ENCODE measurements around the gene CASP5.
"Not testable (repeated sequence)": the region's sequence is repeated elsewhere in the genome, so short reads cannot be mapped to it uniquely, and the experiment has no call there.

The CASP5 gene

DNA sequence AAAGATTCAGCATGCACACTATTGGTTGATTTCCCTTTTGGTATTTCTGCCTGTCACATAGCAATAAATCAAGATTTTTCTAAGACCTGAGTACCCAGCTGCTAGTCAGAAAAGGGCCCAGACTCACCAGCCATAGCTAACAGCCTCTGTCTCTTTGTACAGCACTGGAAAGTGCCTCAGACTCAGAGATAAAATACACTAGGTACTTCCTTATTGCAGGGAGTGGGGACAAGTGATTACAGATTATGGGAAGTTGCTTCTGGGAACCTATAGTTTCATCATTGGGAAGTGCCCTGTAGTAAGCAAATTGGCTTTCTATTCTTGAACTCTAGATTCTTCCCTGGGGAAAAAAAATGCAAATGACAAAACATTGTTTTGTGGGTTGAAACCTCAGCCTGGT lies at the start of gene CASP5:
Gene CASP5, minus strand, starts transcription at position 166 of the 400 bp plus-strand sequence. Its CDS starts 32 bp downstream, at position 134.
- DNase-seq: no peak

DNA sequence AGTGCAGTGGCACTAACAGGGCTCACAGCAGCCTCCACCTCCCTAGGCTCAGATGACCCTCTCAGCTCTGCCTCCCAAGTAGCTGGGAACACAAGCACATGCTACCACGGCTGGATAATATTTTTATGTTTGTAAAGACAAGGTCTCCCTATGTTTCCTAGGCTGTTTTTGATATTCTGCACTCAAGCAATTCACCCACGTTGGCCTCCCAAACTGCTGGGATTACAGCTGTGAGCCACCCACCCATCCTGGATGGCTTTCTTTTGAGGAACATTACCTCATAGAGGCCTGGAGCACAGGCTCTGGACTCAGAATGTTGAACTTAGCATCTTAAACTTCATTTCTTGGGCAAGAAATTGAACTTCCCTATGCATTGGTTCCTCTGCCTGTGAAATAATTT lies 49.1 kb upstream of the CASP5 start:
- not testable (repeated sequence) for DNase-seq

DNA sequence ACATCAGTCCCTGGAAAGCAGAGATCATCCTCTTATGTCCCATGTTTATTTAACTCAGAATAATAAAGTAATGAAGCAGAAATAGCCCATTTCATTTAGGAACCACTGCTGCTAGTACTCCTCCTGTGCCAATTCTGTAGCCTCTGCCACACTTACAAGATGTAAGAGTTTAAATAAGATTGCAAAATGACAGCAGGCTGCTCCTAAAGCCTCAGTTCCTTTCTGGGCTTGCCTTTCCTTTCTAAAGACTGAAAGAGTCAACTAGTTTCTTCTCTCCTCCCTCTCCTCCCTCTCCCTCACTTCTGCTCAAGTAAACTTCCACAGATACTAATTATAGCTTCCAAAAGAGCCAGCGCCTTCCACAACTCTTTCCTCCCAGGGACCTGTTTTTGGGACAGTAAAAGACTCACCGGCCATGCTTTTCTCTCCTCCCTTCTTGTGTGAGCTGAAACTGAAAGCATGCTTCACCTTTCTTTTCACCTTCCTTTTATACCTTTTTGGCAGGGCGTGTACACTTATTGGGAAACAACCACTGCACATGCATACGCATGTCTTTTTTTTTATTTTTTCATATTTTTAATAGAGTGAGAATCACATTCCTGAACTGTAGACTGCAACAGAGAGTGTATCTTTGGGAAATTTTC lies 48.2 kb upstream of the CASP5 start:
- no peak for DNase-seq

DNA sequence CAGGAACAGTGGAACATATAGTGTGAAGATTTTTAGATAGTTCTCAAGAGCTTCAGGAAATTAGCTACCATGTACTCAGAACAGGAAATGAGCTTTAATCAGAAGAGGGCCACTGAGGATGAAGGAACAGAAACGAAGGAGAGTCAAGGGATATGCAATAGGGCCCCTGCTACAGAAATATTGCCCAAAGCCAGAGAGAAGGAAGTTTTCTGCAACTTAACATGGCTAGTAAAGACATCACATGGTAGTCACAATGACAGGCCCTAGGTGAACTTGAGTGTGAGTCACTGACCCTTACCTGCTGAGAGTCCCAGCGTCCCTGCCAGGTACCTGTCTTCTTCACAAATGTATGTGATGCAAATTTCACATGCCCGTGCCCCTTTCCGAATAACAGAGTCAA lies 47.3 kb upstream of the CASP5 start:
- DNase-seq: no peak

DNA sequence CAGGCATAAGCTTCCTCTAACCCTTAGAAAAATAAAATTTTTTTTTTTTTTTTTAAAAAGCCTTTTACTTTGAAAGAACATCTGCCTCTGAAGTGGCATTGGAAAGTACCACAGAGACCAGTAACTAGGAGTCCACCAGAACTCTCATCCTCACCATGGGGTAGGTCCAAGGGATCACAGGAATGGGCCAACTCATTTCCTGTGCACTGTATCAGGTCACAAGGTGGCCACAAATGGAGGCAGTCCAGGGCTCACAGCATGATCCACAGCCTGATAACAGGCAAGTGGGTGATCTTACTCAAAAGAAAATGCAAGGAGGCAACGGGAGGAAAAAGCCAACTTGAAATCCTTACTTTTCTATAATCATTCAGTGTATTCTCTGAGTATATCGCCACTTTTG lies 46.8 kb upstream of the CASP5 start:
- not testable (repeated sequence) for DNase-seq

DNA sequence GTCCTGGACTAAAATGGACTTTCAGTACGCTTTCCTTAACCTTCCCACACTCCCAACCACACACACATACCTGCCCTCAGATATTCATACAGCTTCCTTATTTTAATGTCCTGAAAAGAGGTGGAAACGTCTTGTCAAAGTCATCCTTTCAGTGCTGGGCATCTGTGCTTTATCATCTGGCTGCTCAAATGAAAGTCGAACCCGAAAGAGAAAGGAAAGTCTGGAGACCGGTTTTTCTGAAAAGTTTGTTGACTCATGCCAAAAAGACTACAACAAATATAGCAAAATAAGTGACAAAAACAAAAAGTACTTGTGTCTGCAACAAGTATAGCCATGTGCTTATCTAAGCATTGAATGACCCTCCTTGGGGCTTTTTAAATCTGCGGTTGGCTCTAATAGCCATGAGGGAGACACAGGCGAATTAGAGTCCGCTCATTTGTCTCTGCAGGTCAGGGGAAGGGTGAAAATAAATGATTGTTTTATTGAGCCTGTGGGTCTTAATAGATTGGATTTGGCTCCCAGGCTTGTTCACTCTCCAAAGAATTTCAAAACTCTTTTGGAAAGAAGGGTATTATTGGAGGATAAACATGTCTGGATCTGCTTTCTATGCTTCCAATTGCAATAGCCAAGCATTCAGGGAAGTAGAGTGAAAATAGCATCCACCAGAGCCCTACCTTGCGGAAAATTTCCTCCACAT lies 40.4 kb upstream of the CASP5 start:
- not testable (repeated sequence) for DNase-seq

DNA sequence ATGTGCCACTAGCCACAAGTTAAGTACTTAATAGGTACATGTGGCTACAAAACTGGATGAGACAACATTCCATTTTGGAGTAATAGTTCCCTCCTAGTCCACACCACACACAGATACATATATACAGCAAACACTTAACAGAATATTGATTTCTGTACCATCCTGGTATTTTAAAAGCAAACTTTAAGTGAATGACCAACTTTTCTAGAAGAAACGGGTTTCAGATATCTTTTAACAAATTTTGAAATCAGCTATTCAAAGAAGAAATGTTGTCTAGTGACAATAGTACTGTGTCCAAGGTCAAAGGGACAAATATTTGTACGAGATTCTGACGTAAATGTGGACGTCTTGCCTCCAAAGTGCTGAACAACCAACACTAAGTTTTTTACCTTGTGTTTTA lies 34.5 kb upstream of the CASP5 start:
- no peak for DNase-seq

DNA sequence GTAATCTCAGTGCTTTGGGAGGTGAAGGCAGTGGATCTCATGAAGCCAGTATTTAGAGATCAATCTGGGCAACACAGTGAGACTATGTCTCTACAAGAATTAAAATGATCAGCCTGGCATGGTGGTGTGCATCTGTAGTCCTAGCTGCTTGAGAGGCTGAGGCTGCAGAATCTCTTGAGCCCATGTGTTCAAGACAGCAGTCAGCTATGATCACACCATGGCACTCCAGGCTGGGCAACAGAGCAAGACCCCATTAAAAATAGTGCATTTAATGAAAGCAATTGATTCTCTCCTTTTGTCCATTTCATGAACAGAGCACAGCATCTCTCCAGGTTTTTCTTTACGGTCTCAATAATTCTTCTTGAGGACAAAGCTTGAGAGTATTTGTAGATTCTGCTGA lies 33.5 kb upstream of the CASP5 start:
- no peak for DNase-seq

DNA sequence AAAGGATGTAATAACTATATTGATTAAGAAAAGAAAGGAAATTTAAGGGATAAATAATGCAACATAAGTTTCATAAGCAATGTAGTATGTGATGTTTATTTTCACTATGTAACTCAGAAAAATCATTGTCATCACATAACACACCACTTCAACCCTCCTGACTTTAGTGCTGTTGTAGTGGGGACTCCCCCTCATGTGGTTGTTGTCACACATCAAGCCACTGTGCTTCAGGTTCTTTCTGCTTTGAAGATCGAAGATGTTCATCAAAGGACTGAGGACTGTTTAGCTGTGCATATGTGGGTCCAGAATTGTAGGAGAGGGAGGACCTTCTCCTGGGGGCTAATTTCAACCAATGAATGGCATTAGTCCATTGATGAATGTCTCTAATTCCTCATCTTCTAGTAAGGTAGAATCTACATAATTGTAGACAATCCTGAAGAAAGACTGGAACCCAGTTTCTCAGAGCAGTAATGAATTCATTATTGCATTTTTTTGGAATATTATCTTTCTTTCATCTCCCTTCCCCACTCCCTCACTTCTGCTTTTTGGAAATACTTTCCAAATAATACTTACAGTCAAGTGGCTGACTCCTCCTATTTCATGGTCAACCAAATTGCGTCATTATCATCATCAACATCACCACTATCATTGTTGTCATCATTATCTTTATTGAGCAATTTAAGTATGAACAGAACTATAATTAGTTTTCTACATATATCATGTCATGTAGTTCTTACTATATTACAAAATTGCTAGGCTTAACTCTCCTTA lies 31.9 kb upstream of the CASP5 start:
- DNase-seq: no peak

DNA sequence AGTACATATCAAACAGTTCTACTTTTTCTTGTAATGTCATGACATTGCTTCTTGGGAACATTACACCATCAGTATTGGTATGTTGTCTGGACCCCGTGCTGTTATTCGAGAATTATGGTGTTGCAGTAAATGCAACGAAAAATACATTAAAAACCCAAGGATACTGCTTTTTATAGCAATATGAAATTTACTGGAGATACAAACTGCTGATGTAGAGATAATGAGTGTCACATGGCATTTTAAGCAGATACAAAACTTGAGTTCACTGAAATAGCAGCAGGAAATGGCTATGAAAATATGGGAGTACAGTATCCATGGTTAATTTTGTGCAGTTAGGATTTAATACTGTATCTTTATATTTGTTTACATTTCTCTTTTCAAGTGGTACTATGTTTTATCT lies 29.5 kb upstream of the CASP5 start:
- DNase-seq: no peak

DNA sequence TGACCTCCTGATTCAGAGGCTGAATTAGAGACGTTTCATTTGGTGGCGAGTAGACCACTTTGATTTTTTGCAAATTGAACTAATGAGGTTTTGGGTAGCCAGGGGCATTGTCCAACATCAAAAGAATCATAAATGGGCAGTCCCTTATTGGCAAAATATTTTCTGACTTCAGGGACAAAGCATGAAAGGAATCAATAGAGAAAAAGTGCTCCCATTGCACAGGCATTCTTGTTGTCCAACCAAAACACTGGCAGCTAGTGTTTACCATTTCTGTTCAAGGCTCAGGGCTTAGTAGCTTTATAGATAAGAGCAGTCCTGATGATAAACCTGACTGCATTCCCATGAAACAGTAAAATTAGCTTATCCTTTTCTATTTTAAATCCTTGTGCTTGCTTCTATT lies 28.6 kb upstream of the CASP5 start:
- DNase-seq: no peak

DNA sequence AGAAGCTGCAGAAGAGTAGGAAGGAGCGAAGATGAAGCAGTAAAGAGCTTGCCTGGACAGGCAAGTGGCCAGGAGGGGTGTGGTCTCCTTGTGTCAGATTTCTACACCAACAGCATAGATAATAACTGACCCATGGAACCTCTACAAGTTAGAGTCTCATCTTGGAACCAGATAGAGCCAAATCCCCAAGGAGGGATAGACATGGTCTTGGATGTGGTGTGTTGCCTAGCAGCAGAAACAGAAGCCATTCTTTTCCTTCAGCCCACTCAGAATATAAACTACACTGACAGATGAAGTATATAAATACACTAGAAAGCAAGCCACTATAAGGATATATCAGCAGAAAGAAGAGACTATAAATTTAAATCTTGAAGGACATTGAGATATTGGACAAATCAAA lies 26.5 kb upstream of the CASP5 start:
- DNase-seq: no peak

DNA sequence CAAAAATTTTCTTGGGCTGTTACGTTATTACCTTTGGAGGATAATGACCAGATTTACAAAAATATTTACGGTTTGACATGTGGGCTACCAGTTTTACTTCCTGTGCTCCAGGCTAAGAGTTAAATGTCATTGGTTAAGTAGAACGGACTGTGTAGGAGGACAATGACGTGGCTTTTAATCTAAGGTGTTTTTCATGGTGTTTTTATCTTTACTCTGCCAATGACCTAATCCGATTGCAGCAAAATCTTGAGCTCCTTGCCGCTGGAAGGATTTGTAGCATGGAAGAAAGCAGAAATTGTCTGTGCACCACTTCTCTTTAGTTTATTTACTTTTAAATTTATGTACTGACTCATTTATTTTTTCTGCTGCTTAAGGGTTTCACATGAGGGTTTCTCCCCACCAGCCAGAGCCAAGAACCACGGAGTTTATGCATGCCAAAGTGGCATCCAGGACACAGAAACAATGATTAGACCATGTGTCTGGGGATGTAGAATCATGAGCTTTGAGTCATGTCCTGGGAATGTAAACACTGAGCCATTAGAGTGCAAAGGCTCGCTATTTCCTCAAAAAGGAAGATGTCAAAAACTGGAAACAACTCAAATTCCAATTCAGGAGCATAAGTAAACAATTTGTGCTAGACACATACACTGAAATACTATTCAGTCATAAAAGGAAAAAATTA lies 24.1 kb upstream of the CASP5 start:
- no peak for DNase-seq

DNA sequence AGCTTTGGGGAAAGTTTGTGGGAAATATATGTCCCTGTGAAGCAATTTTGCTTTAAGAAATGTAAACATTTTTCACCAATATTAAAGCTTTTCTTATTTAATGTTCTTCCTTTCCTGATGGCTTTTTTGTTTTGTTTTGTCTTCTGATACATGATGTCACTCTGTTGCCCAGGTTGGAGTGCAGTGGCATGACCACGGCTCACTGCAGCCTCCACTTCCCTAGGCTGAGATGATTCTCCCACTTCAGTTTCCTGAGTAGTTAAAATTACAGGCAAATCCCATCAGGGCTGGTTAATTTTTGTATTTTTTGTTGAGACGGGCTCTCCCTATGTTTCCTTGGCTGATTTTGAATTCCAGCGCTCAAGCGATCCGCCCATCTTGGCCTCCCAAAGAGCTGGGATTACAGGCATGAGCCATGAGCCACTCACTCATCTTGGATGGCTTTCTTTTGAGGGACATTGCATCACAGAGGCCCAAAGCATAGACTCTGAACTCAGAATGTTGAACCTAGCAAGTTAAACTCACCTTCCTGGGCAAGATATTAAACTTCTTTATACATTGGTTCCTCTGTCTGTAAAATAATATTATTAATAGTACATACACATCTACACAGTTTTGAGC lies 22.8 kb upstream of the CASP5 start:
- DNase-seq: no peak

DNA sequence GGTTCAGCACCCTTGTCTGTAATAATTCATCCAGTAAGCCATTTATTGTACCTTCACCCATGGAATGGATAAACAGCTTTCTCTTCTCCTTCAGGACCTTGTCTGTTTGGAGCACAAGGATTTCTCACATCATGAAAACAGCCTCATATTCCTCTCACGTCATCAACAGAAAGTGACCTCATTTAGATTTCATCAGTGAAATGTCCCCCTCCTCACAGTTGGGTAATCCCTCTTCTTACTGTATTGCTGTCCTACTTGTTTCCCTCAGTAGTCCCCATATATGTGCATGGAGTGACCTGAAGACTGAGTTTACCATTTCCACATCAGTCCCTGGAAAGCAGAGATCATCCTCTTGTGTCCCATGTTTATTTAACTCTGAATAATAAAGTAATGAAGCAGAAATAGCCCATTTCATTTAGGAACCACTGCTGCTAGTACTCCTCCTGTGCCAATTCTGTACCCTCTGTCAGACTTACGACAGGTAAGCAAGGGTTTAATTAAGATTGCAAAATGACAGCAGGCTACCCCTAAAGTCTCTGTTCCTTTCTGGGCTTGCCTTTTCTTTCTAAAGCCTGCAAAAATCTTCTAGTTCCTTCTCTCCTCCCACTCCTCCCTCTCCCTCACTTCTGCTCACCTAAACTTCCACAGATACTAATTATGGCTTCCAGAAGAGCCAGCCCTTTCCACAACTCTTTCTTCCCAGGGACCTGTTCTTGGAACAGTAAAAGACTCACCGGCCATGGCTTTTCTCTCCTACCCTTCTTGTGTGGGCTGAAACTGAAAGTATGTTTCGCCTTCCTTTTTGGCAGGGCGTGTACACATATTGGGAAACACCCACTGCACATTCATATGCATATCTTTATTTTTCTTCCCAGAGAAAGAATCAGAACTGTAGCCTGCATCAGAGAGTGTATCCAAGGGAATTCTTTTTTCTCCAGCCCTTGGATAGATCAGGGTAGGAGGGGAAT lies 21.9 kb upstream of the CASP5 start, which contains the start of gene CARD16:
Gene CARD16, minus strand, starts transcription at position 779 of the 968 bp plus-strand sequence. Its CDS starts 38 bp downstream, at position 741.
- peak; percentile 43 for DNase-seq

DNA sequence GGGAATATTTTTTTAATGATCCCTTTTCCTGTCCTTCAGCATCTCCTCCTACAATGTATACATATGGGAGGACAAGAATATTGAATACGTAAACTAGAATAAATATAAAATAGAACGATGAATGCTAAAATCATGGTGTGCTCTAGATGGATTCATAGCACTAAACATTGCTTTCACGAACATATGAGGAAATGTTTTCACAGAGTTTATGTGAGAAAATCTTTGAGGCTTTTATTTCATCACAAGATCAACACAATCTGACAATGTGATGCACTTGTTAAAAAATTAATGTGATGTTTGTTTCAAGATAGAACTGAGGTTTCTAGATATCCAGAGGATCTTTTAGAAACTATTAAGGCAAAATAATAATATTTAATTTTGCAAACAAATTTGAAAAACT lies 19.2 kb upstream of the CASP5 start:
- no peak for DNase-seq

DNA sequence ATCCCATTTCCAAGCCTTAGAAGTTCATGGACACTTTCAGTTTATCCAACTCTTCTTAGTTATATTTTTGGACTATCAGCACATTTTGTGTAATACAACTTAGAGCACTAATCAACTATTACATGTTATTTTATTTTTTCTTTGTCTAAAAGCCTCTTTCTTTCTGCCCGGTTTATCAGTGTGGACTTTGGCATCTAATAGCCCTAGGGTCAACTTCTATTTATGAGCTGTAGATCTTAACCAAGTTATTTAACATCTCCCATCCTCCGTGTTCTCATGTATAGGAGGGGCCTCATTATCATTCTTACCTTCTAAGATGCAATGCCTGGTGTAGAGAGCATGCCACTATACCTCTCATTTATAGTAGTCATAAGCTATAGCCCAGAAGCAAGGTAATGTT lies 17.7 kb upstream of the CASP5 start:
- DNase-seq: no peak

DNA sequence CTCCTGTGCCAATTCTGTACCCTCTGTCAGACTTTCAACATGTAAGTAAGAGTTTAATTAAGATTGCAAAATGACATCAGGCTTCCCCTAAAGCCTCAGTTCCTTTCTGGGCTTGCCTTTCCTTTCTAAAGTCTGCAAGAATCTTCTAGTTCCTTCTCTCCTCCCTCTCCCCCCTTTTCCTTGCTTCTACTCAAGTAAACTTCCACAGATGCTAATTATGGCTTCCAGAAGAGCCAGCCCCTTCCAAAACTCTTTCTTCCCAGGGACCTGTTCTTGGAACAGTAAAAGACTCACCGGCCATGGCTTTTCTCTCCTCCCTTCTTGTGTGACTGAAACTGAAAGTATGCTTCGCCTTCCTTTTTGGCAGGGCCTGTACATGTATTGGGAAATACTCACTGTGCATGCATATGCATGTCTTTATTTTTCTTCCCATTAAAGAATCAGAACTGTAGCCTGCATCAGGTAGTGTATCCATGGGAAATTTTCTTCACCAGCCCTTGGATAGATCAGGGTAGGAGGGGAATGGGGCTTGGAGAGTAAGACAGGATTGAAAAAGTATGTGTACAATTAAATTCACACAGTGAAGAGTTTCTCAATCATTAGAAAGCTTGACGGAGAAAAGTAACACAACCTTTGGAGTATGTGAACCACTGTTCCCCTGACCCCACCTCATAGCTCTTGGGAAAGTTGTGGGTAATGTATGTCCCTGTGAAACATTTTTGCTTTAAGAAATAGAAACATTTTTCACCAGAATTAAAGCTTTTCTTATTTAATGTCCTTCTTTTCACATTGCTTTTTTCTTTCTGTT lies 12.0 kb upstream of the CASP5 start, which contains the start of gene CASP1:
Gene CASP1, minus strand, starts transcription at position 332 of the 808 bp plus-strand sequence. Its CDS starts 31 bp downstream, at position 301.
- peak; percentile 33 for DNase-seq

DNA sequence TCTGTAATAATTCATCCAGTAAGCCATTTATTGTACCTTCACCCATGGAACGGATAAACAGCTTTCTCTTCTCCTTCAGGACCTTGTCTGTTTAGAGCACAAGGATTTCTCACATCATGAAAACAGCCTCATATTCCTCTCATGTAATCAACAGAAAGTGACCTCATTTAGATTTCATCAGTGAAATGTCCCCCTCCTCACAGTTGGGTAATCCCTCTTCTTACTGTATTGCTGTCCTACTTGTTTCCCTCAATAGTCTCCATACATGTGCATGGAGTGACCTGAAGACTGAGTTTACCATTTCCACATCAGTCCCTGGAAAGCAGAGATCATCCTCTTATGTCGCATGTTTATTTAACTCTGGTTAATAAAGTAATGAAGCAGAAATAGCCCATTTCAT lies 11.4 kb upstream of the CASP5 start:
- not testable (repeated sequence) for DNase-seq

DNA sequence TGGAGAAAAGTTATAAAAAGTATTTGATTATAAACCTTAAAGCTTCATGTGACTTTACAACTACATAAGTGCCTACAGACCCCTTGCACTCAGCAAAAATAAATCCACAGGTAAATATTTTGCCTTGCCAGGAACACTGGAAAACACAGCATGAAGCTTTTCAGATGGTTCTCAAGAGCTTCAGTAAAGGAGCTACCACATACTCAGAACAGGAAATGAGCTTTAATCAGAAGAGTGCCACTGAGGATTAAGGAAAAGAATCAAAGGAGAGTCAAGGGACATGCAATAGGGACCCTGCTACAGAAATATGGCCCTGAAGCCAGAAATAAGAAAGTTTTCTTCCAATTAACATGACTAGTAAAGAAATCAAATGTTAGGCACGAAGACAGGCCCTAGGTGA lies 10.8 kb upstream of the CASP5 start:
- DNase-seq: no peak

DNA sequence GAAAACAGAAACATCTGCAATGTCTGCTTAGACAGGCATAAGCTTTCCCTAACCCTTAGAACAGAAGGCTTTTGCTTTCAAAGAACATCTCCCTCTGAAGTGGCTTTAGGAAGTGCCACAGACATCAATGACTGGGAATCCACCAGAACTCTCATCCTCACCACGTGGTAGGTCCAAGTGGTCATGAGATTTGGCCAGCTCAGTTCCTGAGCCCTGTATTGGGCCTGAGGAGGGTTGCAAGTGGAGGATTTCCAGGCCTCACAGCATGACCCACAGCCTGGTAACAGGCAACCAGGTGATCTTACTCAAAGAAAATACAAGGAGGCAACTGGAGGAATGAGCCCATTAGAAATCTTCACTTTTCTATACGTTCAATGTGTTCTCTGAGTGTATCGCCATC lies 10.4 kb upstream of the CASP5 start:
- peak; percentile 24 for DNase-seq
